RCC 7860 (cell line): ENCODE results near the gene HPGDS.
"Not testable (repeated sequence)": the region's sequence is repeated elsewhere in the genome, so short reads cannot be mapped to it uniquely, and the experiment has no call there.

Experiments
- DNase-seq: peaks from one replicate; pipeline ENCODE4 v3.0.0-alpha.2; 2015; ENCODE audit warnings: low spot score
- FAIRE-seq: peaks from 2 replicates; lab custom pipeline; 2012; peaks lifted over from hg19 to GRCh38; lab: Jason Lieb, UNC

The HPGDS gene

DNA sequence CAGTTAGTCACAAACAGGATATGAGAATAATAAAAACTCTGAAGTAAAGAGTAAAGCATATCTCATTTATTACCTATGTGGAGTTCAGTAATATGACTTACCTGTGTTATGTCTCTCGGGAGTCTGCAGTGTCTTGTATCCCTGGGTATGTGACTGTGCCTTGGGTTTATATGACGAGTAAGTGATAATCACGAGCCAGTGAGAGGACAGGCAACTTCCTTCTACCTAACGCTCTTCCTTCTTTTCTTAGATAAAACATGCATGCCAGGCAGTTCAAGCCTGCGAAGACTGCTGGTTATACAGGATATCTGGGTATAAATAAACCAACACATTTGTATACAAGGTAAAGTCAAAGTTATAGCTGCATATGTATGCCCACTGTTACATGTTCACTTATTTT is at the start of gene HPGDS:
HPGDS (minus strand) TSS at position 143 of the 400 bp plus-strand sequence. CDS start 8,207 bp downstream, outside the sequence.
- FAIRE-seq (no peak), DNase-seq (no peak)

GRCh38 chr4:94390804-94391410 is 48.3 kb upstream of the HPGDS start:
- no peak for FAIRE-seq

DNA sequence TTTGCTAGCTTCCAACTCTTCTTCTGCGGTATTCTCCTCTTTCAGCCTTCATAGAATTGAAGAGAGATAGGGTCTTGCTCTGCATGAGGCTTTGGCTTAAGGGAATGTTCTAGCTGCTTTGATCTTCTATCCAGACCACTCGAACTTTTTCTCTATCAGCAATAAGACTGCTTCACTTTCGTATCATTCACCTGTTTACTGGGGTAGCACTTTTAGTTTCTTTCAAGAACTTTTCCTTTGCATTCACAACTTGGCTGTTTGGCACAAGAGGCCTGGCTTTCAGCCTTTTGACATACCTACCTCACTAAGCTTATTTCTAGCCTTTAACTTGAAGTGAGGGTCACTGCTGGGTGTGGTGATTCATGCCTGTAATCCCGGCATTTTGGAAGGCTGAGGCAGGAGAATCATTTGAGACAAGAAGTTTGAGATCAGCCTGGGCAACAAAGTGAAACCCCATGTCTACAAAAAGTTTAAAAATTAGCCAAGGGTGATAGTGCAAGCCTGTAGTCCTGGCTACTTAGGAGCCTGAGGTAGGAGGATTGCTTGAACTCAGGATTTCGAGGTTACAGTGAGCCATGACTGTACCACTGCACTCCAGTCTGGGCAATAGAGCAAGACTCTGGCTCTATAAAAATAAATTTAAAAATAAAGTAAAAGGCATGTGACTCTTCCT is 47.1 kb upstream of the HPGDS start:
- DNase-seq = no peak
- peak; percentile 38 for FAIRE-seq

More at GRCh38 chr4:94390804-94391410, 48.3 kb upstream of the HPGDS start:
- DNase-seq = no peak

GRCh38 chr4:94387965-94388364 is 45.3 kb upstream of the HPGDS start:
- FAIRE-seq, DNase-seq: not testable (repeated sequence)

DNA sequence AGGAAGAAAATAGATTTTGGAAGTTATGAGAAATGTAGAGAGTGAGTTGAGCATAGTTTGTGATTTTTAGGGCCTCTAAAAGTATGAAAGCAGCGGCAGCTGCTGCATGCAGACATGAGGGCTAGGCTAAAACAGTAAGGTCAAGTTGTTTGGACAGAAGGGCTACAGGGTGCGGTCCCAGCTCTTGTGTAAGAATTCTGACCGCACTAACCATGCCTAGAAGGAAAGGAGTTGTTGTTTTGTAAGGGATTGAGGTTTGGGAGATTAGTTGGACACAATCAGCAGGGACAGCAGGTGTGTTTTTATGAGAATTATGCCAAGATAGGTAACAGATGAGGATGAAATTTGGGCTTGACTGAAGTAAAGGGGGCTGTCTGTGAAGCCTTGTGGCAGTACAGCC is 42.8 kb upstream of the HPGDS start:
- FAIRE-seq, DNase-seq: not testable (repeated sequence)

- FAIRE-seq, DNase-seq: not testable (repeated sequence)
Observed at GRCh38 chr4:94382891-94383290, 40.3 kb upstream of the HPGDS start.

GRCh38 chr4:94378047-94378446 is 35.4 kb upstream of the HPGDS start:
- no peak for DNase-seq
- no peak for FAIRE-seq

- FAIRE-seq (no peak), DNase-seq (no peak)
Observed at GRCh38 chr4:94377294-94377693, 34.7 kb upstream of the HPGDS start.

GRCh38 chr4:94375364-94375763 is 32.7 kb upstream of the HPGDS start:
- no peak for DNase-seq
- no peak for FAIRE-seq

DNA sequence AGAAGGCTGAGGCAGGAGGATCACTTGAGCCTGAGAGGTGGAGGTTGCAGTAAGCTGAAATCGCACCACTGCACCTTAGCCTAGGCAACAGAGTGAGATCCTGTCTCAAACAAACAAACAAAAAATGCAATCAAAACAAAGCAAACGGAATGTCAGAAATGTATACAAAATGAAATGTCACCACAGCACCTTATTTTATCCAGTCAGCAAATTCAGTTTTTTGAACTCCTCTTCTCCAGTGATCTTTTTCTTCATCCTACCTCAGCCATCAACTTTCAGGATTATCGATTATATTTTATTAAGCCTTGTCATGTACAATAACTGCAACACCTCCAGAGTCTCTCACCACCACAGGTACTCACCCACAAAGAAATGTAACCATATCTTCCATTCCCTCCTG is 31.1 kb upstream of the HPGDS start:
- no peak for DNase-seq
- FAIRE-seq = no peak

DNA sequence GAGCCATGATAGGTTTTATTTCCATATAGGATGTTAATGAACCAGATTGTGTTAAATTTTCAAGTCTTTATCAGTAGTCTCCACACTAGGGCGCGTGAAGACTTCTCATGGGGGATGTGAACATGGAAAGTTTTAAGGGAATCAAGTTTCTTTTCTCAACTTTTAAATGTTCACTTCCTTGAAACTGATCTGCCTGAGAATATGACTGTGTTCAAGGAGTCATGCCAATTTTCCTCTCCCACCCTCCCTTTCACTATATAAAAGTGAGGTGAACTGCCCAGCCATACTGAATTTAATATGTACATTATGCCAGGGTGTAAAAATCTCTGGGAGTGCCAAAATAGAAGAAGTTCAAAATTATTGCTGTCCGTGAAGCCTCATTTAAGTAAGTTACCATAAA is 30.4 kb upstream of the HPGDS start:
- FAIRE-seq = no peak

DNA sequence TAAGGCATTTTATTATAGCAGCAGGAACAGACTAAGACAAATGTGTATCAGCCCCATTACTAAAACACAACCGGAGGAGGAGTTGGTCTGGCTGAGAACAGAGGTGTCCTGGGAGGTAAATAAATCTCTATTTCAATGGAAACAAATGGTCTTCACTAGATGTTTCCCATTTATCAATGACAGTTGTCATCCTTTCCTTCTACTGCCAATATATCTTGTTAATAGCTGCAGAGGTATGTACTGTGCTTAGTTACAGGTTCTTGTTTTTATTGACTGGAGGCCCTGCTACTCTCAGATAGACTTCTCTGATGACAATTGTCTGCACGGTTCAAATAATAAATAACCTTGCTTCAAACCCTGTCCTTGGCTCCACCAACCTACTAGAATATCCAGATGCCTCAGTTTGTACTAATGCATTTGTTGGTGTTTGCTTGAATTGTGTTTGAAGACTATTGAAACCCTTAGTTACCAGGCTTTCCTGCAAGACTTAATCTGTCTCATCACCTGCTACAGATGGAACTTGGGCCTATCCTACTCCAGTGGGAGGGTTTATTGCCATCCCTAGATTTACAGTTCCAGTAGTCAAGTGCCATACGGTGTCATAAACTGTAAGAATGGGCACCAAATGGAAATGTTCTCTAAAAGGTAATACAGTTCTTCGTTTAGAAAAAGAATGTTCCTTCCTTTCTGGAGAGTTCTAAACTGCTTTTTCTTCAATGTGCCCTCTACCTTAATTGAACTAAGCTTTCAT is 29.8 kb upstream of the HPGDS start:
- no peak for FAIRE-seq
- DNase-seq = no peak

More for the DNA sequence above, 30.4 kb upstream of the HPGDS start:
- DNase-seq = no peak

DNA sequence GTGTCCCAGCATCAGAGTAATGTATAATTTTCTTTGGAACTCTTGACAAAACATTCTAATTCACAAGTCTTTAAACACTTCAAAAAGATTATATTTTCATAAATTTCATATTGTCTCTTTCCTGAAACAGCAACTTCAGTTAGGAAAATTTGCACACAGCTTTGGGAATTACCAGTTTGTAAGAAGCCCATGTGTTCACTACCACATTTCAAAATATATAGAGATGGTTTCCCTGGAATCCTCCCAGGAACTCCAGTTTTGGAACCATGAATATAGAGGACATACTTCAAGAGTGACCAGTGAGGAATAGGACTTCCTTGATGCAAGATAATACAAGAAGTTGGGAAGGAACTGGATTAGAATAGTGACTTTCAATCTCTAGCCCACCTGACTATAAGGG is 28.7 kb upstream of the HPGDS start:
- DNase-seq (no peak), FAIRE-seq (no peak)

DNA sequence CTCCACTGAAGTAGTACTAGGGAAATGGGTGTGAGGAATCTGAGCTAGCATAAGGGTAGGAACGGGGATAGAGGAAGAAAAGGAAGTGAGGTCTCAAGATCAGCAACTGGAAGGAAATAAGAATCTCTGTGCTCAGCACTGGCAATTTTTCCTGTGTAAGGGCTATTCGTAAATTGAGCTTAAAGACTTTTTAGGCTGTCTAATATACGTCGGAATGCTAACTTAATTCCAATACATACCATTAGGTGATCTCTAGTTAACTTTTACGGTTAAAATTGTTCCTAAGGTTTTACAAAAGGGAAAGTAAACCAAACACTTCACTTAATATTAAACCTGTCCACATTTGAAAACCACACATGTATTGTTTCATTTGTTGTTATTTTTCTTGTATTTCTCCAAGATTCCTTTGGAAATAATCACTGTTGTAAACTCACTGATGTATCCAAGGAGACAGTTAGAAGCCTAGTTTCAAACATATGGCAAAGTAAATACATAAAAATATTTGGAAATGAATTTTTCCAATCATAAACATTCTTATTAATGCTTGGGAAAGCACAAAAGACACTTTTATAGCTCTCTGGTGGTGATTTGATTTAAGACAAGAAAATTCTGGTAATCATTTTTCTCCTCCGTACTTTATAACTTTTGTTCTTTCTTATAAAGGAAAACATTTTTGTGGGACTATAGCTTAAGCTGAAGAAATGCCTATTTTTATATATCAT is 28.1 kb upstream of the HPGDS start:
- no peak for FAIRE-seq

DNA sequence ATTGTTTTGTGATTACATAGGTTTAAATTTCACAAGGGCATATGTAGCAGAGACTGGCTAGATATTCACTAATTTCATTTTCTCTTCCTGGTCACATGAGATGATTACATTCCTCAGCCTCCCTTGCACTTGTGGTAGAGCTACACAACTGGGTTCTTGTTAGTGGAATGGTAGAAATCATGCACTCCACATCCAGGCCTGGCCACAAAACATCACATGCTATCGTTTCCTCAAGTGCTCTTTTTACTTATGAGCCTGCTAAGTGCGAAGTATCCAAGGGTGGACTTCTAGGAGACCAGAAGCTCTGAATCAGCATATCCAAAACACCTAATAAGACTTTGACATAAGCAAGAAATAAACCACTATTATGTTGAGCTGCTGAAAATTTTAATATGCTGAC is 26.4 kb upstream of the HPGDS start:
- no peak for DNase-seq
- FAIRE-seq = no peak

More for the DNA sequence above, 28.1 kb upstream of the HPGDS start:
- DNase-seq = no peak

DNA sequence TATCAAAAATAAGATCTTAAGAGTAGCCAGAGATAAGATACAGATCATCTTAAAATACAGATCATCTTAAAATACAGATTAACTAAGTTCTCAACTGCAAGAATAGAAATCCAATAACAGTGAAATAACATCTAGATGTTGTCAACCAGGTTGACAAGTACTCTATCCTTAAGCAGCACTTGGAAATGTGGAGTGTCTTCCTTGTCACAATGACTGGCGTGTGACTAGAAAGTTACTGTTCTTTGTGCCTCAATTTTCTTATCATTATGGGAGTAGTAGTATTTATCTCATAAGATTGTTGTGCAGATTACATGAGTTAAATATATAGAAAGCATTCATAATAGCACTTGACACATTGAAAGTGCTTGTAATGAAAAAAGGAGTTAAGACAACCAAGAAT is 25.8 kb upstream of the HPGDS start:
- FAIRE-seq = no peak

GRCh38 chr4:94365304-94365703 is 22.7 kb upstream of the HPGDS start:
- no peak for FAIRE-seq

More for the DNA sequence above, 25.8 kb upstream of the HPGDS start:
- DNase-seq = no peak

DNA sequence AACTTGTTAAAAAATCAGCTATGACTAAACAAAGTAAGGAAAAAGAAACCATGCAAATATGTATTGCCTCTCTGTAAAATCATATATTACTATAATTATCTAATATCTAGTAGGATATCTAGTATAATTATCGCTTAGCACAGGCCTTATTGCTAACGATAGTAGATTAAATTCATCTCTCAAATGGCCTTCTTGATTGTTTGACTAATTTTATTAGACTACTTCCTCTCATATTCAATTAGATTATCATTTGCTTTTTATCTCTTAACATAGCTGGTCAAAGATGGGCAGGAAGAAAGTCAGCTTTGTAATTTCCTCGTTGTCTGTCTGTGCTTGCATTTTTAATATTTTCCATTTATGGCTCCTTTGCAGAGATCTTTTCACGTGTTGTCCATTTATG is 21.9 kb upstream of the HPGDS start:
- DNase-seq (no peak), FAIRE-seq (no peak)

More at GRCh38 chr4:94365304-94365703, 22.7 kb upstream of the HPGDS start:
- no peak for DNase-seq

DNA sequence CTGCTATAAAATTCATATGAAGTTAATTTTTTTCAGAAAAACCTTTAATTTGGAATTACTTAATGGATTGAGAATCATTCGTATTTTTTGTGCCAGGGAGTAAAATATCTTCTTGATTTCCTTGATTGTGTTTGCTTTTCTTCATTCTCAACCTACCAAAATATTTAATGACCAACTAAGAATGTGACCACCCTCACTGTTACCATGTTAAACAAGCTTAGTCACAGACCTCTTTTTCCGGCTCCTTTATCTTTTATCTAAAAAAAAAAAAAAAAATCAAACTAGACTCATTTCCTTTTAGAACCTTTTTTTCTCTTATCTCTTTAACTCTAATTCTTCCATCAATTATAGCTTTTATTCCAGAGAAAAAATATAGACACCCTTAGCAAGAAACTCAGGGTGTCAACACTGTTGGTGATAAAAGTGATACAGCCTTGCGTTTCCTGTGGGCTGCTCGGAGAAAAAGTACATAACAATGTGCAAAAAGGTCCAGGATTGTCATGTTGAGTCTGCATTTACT is 20.6 kb upstream of the HPGDS start:
- FAIRE-seq = no peak
- DNase-seq = no peak

GRCh38 chr4:94359838-94360237 is 17.2 kb upstream of the HPGDS start:
- DNase-seq = no peak
- FAIRE-seq = no peak

DNA sequence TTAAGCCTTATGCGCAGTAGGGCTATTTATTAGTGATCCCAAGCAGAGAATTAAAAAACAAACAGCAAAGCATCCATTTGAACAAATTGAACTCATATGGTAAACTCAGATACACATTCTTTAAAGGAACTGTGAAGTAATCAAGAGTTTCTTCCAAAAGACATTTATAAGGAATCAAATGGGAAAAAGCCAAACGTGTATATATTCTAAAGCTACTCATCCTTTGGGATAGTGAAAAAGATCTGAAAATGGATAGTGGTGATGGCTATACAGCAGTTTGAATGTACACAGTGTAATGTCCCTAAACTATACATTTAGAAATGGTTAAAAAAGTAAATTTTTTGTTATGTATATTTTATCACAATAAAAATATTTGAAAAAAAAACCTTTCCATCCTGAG is 16.6 kb upstream of the HPGDS start:
- FAIRE-seq = no peak
- no peak for DNase-seq
